Endothelial cell of coronary artery (primary cell): ENCODE results near the gene RHOJ. TPM values are rescaled to one million over a fixed set of nuclear protein-coding genes. Genes with fewer than 3 reads are reported as not detected.

ENCODE experiments used
- total RNA-seq: library from RNA; depleted of rRNA; stranded (reverse); fragments of >200 nt; gene quantifications from 2 replicates; pipeline ENCODE4 v1.2.3, GENCODE V29; 2014

RHOJ gene
- 96.6 and 112 TPM in 2 replicates for total RNA-seq

DNA sequence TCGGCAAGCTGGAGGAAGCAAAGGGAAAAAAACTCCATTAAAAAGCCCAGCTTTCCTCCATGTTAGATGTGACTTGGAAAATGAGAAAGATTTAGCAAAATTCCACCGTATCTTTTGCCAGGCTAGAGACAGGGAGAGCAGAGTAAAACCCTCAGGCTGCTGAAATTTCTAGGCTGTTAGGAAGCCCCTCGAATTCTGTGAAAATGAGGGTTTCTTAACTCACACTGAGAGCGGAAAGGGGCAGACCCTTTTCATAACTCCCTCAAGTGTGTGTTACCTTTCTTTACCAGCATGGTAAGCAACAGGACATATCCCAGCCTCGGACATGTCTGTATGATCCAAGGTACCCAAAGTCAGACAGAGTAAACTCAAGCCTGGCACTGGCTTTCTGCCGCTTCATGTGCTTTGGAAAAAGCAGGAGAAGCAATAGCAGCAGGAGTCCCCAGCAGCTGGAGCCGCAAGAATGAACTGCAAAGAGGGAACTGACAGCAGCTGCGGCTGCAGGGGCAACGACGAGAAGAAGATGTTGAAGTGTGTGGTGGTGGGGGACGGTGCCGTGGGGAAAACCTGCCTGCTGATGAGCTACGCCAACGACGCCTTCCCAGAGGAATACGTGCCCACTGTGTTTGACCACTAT lies at the start of gene RHOJ:
Gene RHOJ, plus strand, starts transcription at position 37 of the 637 bp plus-strand sequence. Its CDS starts 427 bp downstream, at position 464.

DNA sequence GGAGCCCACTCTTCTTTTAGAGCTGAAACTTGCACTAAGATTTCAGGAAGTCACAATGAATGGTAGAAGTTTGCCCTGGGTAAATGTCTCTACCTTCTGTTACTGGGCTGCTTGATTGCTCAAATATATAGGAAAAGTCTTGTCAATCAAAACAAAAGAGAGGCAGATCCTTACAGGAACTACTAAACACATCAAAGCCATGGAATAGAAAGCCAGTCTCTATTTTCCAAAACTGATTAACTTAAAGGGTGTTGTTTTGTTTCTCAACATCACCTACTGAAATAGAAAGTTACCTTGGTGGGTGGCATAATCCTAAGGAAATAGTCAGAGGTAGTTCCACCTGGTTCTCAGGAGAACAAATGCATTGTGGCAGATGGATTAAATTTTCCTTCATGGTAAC lies 114.6 kb downstream of the RHOJ start, which contains the start of gene GPHB5:
Gene GPHB5, minus strand, starts transcription at position 101 of the 400 bp plus-strand sequence. CDS start 1,086 bp downstream, outside the sequence.

Other genes starting within 250 kb of the RHOJ start
- gene KCNH5, start 159.0 kb upstream of the RHOJ start, total RNA-seq, result under 0.01 TPM in 1 of 2 replicates, not detected in the other
- not detected in 2 replicates for gene GPHB5, start 114.5 kb downstream of the RHOJ start, total RNA-seq